ENCODE measurements around the gene EMP3. TPM values are rescaled to one million over a fixed set of nuclear protein-coding genes. Genes with fewer than 3 reads are reported as not detected.
A peak's percentile ranks its signal among the peaks of the same experiment; 100 is the strongest.

Gene EMP3
- total RNA-seq, 3 donors from 2014 or later (not counting 1 experiment from before 2014, with no cell fraction given), result 284 to 342 (median 334) TPM

GRCh38 chr19:48361912-48362311 is 36.6 kb downstream of the EMP3 start:
- 98% methylated on average over 3 of the region's 3 CpGs for WGBS (ENCODE audit: insufficient coverage)
- H3K27ac ChIP-seq (ENCODE audit: low read length), result no peak overlapping the region
- Mint-ChIP-seq H3K27ac (no peak overlapping the region), H3K27me3 (ENCODE audit: low read depth in 2 of 2) (no peaks in the 10 kb centered on the region), H3K4me1 (peaks cover 14 to 23% of the 10 kb centered on the region in 2 donors), H3K4me3 (no peak overlapping the region), H3K9me3 (no peaks in the 10 kb centered on the region), H3K36me3 (no peaks in the 10 kb centered on the region)
- H3K27me3 ChIP-seq (ENCODE audit: control insufficient read depth, insufficient read depth, low read length), result no peaks in the 10 kb centered on the region
- no peaks in the 10 kb centered on the region for H3K36me3 ChIP-seq (ENCODE audit: control insufficient read depth, insufficient read depth, low read length)
- no peak for TF ChIP-seq CTCF (IDR thresholded peaks at IDR 0.05)
- H3K9me3 ChIP-seq (ENCODE audit: control insufficient read depth, insufficient read depth, low read length), result no peaks in the 10 kb centered on the region
- ATAC-seq (no peak), DNase-seq (no peak)
- H3K4me3 ChIP-seq (ENCODE audit: low read length), result no peak overlapping the region
- intact Hi-C loops (cut with micrococcal nuclease), result loop anchor here (2.0 to 5.0 kb wide), 2 partner anchors 29 to 40 kb away; a partner anchor contains a TSS
- peaks cover 18% of the 10 kb centered on the region for H3K4me1 ChIP-seq (ENCODE audit: control insufficient read depth, insufficient read depth, low read length)

- DNase-seq, result peak; percentile 79 to 93
- H3K27me3 Mint-ChIP-seq (ENCODE audit: low read depth in 2 of 2), result no peaks in the 10 kb centered on the region
- WGBS (ENCODE audit: insufficient coverage), result under 1% methylated on average over 25 of the region's 26 CpGs
- Histone ChIP-seq H3K9me3 (ENCODE audit: control insufficient read depth, insufficient read depth, low read length) (no peaks in the 10 kb centered on the region), H3K4me1 (ENCODE audit: control insufficient read depth, insufficient read depth, low read length) (peaks cover 18% of the 10 kb centered on the region), H3K36me3 (ENCODE audit: control insufficient read depth, insufficient read depth, low read length) (no peaks in the 10 kb centered on the region), H3K4me3 (ENCODE audit: low read length) (peak overlapping the region; percentile 55), H3K27me3 (ENCODE audit: control insufficient read depth, insufficient read depth, low read length) (no peaks in the 10 kb centered on the region), H3K27ac (ENCODE audit: low read length) (peak overlapping the region; percentile 94)
- peak overlapping the region; percentile 90 to 99 for H3K27ac Mint-ChIP-seq
- no peaks in the 10 kb centered on the region for H3K9me3 Mint-ChIP-seq
- H3K4me3 Mint-ChIP-seq, result peak overlapping the region; percentile 90
- H3K4me1 Mint-ChIP-seq, result peaks cover 14 to 23% of the 10 kb centered on the region in 2 donors
- intact Hi-C loops (cut with micrococcal nuclease), result loop anchor here (1.0 to 5.0 kb wide), 3 partner anchors 30 to 56 kb away; a partner anchor contains a TSS
- H3K36me3 Mint-ChIP-seq, result no peaks in the 10 kb centered on the region
- no peak for TF ChIP-seq CTCF (IDR thresholded peaks at IDR 0.05)
- ATAC-seq, result peak; percentile 63 to 71 (median 64)
Measured at GRCh38 chr19:48362716-48363499, 37.6 kb downstream of the EMP3 start.

GRCh38 chr19:48363500-48363809 is 38.1 kb downstream of the EMP3 start:
- no peaks in the 10 kb centered on the region for H3K27me3 Mint-ChIP-seq (ENCODE audit: low read depth in 2 of 2)
- 11% methylated on average over 10 of the region's 10 CpGs for WGBS (ENCODE audit: insufficient coverage)
- H3K27ac ChIP-seq (ENCODE audit: low read length), result peak overlapping the region; percentile 94
- peaks cover 18% of the 10 kb centered on the region for H3K4me1 ChIP-seq (ENCODE audit: control insufficient read depth, insufficient read depth, low read length)
- no peaks in the 10 kb centered on the region for H3K27me3 ChIP-seq (ENCODE audit: control insufficient read depth, insufficient read depth, low read length)
- H3K27ac Mint-ChIP-seq, result peak overlapping the region; percentile 90 to 99
- H3K9me3 Mint-ChIP-seq, result no peaks in the 10 kb centered on the region
- intact Hi-C loops (cut with micrococcal nuclease), result loop anchor here (1.0 to 5.0 kb wide), 3 partner anchors 31 to 56 kb away; a partner anchor contains a TSS
- no peaks in the 10 kb centered on the region for H3K9me3 ChIP-seq (ENCODE audit: control insufficient read depth, insufficient read depth, low read length)
- H3K4me1 Mint-ChIP-seq, result peaks cover 14 to 23% of the 10 kb centered on the region in 2 donors
- H3K36me3 Mint-ChIP-seq, result no peaks in the 10 kb centered on the region
- no peaks in the 10 kb centered on the region for H3K36me3 ChIP-seq (ENCODE audit: control insufficient read depth, insufficient read depth, low read length)
- DNase-seq (no peak), ATAC-seq (peak in 1 of 3 donors; percentile 0)
- H3K4me3 ChIP-seq (ENCODE audit: low read length), result peak overlapping the region; percentile 55
- H3K4me3 Mint-ChIP-seq, result peak overlapping the region; percentile 90
- no peak for TF ChIP-seq CTCF (IDR thresholded peaks at IDR 0.05)
